Suprapubic skin (tissue), 4 donors: ENCODE results near the gene C1QTNF9. TPM values are rescaled to one million over a fixed set of nuclear protein-coding genes. Genes with fewer than 3 reads are reported as not detected.
"Not testable (repeated sequence)": the region's sequence is repeated elsewhere in the genome, so short reads cannot be mapped to it uniquely, and the experiment has no call there.

Source experiments
- DNase-seq, 2 donors: peaks; one replicate each; pipeline ENCODE4 v3.0.0-alpha.2; 2019; ENCODE audit warnings: low spot score in 2 of 2
- H3K27ac ChIP-seq: fragments of 200-600 bp; sonication (generic); one replicate; pipeline ENCODE4 v1.5.1; 2019
- H3K27me3 ChIP-seq: fragments of 200-600 bp; sonication (generic); one replicate; pipeline ENCODE4 v1.5.1; 2019
- H3K36me3 ChIP-seq: fragments of 200-600 bp; sonication (generic); one replicate; pipeline ENCODE4 v1.5.1; 2019
- H3K4me1 ChIP-seq: fragments of 200-600 bp; sonication (generic); one replicate; pipeline ENCODE4 v1.5.1; 2019
- H3K4me3 ChIP-seq: fragments of 200-600 bp; sonication (generic); one replicate; pipeline ENCODE4 v1.5.1; 2019; ENCODE audit warnings: mild to moderate bottlenecking
- H3K9me3 ChIP-seq: fragments of 200-600 bp; sonication (generic); one replicate; pipeline ENCODE4 v1.5.1; 2019
- EP300 ChIP-seq: sonication (generic); formaldehyde crosslinking; IDR thresholded peaks from one replicate; pipeline ENCODE4 v1.6.1; 2017; ENCODE audit warnings: antibody characterized with exemption
- POLR2A ChIP-seq, 2 donors: fragments of 450-650 bp; IDR thresholded peaks; one replicate each; pipeline ENCODE4 v1.6.1; 2017; ENCODE audit warnings: antibody characterized with exemption in 2 of 2, mild to moderate bottlenecking in 2 of 2, moderate library complexity in 2 of 2
- POLR2AphosphoS5 ChIP-seq, 3 donors: sonication (generic); formaldehyde crosslinking; IDR thresholded peaks; one replicate each; pipeline ENCODE4 v1.6.1; 2017; ENCODE audit warnings: antibody characterized with exemption in 3 of 3
- WGBS: methylation state at CpG from one replicate; pipeline ENCODE4 v1.1.5; 2018; 5-methylcytosine and 5-hydroxymethylcytosine counted together
- total RNA-seq, 4 donors: library from RNA; depleted of rRNA; stranded (reverse); fragments of >200 nt; gene quantifications; one replicate each; pipeline ENCODE4 v1.1.0, GENCODE V29; 2016
- TF ChIP-seq, protein P1 (sequence below), 2 donors: fragments of 200-600 bp in 1 of 2; fragments of 450-650 bp in 1 of 2; sonication (generic) in 1 of 2; IDR thresholded peaks; one replicate each; pipeline ENCODE4 v1.5.1; 2016 to 2019; ENCODE audit warnings: antibody characterized with exemption in 2 of 2, mild to moderate bottlenecking in 1 of 2, moderate library complexity in 1 of 2

Gene C1QTNF9
- total RNA-seq, 4 donors from 2014 or later, result 0.42 to 0.49 TPM; not detected in 2

DNA sequence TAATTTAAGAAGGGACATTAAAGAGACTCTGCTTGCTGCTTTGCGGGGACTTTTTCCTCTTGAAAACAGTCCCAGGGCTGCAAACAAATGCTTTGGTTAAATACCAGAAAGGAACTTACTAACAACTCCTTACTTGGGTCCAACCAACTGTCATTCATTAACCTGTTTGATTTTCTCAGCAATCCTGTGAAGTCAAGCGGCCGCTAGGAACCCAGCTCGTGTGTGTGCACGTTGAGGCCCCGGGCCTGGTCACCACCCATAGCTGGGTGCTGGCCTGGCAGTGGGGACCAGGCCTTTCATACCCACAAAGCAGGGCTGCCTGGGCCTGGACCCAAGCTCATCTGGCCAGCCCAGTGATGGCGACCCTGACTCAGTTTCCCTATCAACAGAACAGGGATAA lies 50.7 kb downstream of the C1QTNF9 start:
- no peak overlapping the region for H3K4me3 ChIP-seq
- WGBS, result 92% methylated on average over 6 of the region's 7 CpGs
- H3K36me3 ChIP-seq, result no peaks in the 10 kb centered on the region
- TF ChIP-seq, protein P1, sequence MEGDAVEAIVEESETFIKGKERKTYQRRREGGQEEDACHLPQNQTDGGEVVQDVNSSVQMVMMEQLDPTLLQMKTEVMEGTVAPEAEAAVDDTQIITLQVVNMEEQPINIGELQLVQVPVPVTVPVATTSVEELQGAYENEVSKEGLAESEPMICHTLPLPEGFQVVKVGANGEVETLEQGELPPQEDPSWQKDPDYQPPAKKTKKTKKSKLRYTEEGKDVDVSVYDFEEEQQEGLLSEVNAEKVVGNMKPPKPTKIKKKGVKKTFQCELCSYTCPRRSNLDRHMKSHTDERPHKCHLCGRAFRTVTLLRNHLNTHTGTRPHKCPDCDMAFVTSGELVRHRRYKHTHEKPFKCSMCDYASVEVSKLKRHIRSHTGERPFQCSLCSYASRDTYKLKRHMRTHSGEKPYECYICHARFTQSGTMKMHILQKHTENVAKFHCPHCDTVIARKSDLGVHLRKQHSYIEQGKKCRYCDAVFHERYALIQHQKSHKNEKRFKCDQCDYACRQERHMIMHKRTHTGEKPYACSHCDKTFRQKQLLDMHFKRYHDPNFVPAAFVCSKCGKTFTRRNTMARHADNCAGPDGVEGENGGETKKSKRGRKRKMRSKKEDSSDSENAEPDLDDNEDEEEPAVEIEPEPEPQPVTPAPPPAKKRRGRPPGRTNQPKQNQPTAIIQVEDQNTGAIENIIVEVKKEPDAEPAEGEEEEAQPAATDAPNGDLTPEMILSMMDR (IDR thresholded peaks at IDR 0.05), result no peak
- TF ChIP-seq POLR2A (IDR thresholded peaks at IDR 0.05), result no peak
- TF ChIP-seq EP300, result no peak
- no peak for TF ChIP-seq POLR2AphosphoS5 (IDR thresholded peaks at IDR 0.05)
- DNase-seq, result no peak
- no peaks in the 10 kb centered on the region for H3K4me1 ChIP-seq
- no peaks in the 10 kb centered on the region for H3K27me3 ChIP-seq
- H3K9me3 ChIP-seq, result no peaks in the 10 kb centered on the region
- H3K27ac ChIP-seq, result no peak overlapping the region

DNA sequence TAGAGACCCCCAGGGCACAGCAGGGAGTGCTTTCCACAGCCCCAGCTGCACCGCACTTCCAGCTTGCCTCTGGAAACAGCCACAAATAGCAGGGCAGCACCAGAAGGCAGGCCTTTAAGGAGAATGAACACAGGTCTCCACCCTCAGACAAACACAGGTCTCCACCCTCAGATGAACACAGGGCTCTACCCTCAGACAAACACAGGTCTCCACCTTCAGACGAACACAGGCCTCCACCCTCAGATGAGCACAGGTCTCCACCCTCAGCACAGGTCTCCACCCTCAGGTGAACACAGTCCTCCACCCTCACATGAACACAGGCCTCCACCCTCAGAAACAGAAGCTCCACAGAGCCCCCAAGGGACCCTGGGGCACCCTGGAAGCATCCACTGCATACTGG lies 51.7 kb downstream of the C1QTNF9 start:
- Histone ChIP-seq H3K36me3 (no peaks in the 10 kb centered on the region), H3K9me3 (no peaks in the 10 kb centered on the region), H3K27me3 (no peaks in the 10 kb centered on the region), H3K4me1 (no peaks in the 10 kb centered on the region), H3K4me3 (no peak overlapping the region), H3K27ac (no peak overlapping the region)
- DNase-seq, result no peak
- 83% methylated on average over 2 of the region's 2 CpGs for whole genome bisulfite sequencing
- TF ChIP-seq, protein P1 (IDR thresholded peaks at IDR 0.05), result no peak
- TF ChIP-seq POLR2AphosphoS5 (IDR thresholded peaks at IDR 0.05) (no peak), EP300 (no peak), POLR2A (IDR thresholded peaks at IDR 0.05) (no peak)

DNA sequence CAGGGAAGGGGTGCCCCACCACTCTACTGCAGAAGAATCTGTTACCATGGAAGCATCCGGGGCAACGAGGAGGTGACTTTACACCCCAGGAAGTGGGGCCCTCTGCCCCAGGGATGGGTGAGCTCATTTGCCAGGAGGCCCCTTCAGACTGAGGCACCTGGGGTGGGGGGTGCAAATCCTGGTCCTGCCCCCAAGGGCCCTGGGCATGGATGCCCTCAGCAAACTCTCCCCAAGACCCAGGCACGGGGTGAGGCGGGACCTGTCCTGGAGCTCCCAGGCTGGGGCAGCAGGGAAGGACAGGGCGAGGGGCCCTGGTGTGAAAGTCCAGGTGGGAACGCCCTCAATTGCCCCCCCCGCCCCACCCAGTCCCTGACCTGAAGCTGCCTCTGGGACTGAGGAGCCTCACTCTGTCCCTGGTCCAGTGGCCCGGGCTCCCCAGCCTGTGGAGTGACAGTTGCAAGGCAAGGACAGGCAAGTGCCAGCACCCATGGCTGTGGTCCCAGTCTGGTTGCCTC lies 52.5 kb downstream of the C1QTNF9 start:
- H3K4me1 ChIP-seq, result no peaks in the 10 kb centered on the region
- no peak overlapping the region for H3K27ac ChIP-seq
- H3K27me3 ChIP-seq, result no peaks in the 10 kb centered on the region
- H3K36me3 ChIP-seq, result no peaks in the 10 kb centered on the region
- TF ChIP-seq POLR2A (IDR thresholded peaks at IDR 0.05), result no peak
- TF ChIP-seq, protein P1 (IDR thresholded peaks at IDR 0.05), result no peak
- TF ChIP-seq EP300, result no peak
- H3K4me3 ChIP-seq, result no peak overlapping the region
- 60% methylated on average over 3 of the region's 8 CpGs for WGBS
- no peak for DNase-seq
- H3K9me3 ChIP-seq, result no peaks in the 10 kb centered on the region

DNA sequence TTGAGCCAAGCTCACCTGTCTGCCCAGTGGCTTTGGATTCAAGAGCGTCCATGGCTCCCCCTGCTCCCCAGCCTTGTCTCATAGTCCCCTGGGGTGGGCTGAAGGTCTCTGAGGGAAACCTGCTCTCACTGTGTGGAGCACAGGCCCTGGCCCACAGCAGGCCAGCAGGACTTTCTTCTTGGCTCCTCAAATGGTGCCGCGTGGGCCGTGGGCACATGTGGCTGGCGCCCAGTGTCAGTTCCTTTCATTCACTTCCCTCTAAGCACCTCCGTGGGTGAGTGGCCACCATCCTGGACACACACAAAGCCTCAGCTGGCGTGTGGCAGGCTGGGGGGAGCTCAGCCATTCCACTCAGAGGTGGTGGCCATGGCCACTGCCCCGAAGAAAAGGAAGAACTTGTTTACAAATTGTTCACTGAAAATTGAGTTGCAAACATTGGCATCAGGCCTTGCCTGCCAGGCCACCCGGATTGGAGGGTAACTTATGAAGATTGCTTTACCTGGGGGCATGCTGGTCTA lies 53.1 kb downstream of the C1QTNF9 start:
- Histone ChIP-seq H3K27me3 (no peaks in the 10 kb centered on the region), H3K4me1 (no peaks in the 10 kb centered on the region), H3K4me3 (no peak overlapping the region), H3K9me3 (no peaks in the 10 kb centered on the region), H3K36me3 (no peaks in the 10 kb centered on the region), H3K27ac (no peak overlapping the region)
- DNase-seq, result no peak
- TF ChIP-seq EP300 (no peak), POLR2A (IDR thresholded peaks at IDR 0.05) (no peak), POLR2AphosphoS5 (IDR thresholded peaks at IDR 0.05) (no peak)
- TF ChIP-seq, protein P1 (IDR thresholded peaks at IDR 0.05), result no peak
- WGBS, result 85% methylated on average over 8 of the region's 9 CpGs

DNA sequence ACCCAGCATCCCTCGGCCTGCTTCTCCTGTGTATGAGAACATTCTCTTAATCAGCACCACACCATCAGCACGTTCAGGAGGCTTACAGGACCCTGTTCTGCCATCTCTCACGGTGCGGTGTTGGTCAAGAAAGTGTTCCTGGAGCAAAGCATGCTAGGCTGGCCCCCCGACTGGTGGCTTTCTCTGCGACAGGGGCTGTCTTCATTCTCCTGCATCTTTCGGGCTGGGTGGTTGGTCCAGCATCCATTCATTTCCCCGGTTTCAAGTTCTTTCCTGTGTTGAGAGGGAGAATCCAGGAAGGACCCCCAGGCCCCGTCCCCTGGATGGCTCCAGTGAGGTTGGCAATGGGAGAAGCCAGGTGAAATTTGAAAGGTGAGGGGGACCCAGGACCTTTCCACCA lies 55.8 kb downstream of the C1QTNF9 start:
- WGBS, result 92% methylated on average over 9 of the region's 9 CpGs
- Histone ChIP-seq H3K27me3 (peaks cover 3% of the 10 kb centered on the region), H3K4me1 (no peaks in the 10 kb centered on the region), H3K36me3 (no peaks in the 10 kb centered on the region), H3K4me3 (no peak overlapping the region), H3K27ac (no peak overlapping the region), H3K9me3 (no peaks in the 10 kb centered on the region)
- no peak for TF ChIP-seq POLR2A (IDR thresholded peaks at IDR 0.05)
- TF ChIP-seq, protein P1 (IDR thresholded peaks at IDR 0.05), result no peak
- DNase-seq, result no peak

DNA sequence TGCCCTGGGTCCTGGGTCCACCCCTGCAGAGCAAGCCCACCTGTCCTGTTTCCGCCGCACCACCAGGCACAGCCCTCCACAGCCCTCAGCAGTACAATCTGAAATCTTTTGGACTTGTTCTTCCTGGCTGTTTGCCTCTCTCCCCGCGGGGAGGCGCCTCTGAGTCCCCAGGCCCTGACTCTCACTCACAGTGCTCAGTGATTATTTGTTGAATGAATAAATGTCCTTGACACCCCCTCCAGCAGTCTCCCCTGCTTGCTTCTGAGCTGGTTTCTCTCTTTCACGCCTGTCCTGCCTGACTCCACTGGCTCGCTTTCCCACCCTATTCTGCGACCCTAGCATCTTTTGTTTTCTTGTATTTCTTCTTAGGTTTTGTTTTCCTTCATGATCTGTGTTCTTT lies 56.9 kb downstream of the C1QTNF9 start:
- WGBS, result 90% methylated on average over 6 of the region's 8 CpGs
- not testable (repeated sequence) for H3K4me1 ChIP-seq, H3K27ac ChIP-seq, H3K4me3 ChIP-seq, H3K36me3 ChIP-seq, H3K27me3 ChIP-seq, DNase-seq, H3K9me3 ChIP-seq

DNA sequence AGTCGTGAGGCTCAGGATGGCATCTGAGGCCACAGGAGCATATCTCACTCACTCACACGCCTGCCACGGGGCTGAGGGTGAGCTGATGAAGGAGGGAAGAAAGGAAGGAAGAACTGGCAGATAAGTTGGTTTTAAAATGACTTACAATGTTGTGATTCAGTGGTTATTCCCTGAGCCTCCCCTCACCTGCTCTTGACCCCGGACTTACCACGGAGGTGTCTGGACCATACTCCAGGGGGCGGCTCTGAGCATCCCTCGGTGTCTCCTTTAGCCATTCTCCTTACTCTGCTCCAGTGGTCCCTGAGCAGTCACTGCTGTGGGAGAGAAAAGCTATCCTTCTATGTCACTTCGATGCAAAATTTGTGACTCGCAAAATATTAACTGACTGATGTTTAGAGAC lies 61.9 kb downstream of the C1QTNF9 start:
- not testable (repeated sequence) for H3K9me3 ChIP-seq, DNase-seq, H3K4me3 ChIP-seq, H3K36me3 ChIP-seq, H3K27ac ChIP-seq, H3K4me1 ChIP-seq
- peaks cover 15% of the 10 kb centered on the region for H3K27me3 ChIP-seq
- WGBS, result 81% methylated on average over 9 of the region's 9 CpGs
